Thymus (tissue), 11 donors: ENCODE measurements around the gene ISG15. TPM values are rescaled to one million over a fixed set of nuclear protein-coding genes. Genes with fewer than 3 reads are reported as not detected.

Source experiments
- DNase-seq, 9 donors: peaks; one replicate each; pipeline ENCODE4 v3.0.0-alpha.2; 2013; ENCODE audit warnings: low spot score in 9 of 9, low read depth in 6 of 9, missing footprints in 1 of 9
- H3K27ac ChIP-seq, 2 donors: one replicate each; pipeline ENCODE4 v1.5.1; 2013; ENCODE audit warnings: control low read depth in 1 of 2, low read depth in 1 of 2, low read length in 1 of 2, mild to moderate bottlenecking in 1 of 2, moderate library complexity in 1 of 2
- H3K27me3 ChIP-seq, 2 donors: one replicate each; pipeline ENCODE4 v1.5.1; 2013; ENCODE audit warnings: low read length in 1 of 2; ENCODE audit not compliant: control insufficient read depth in 2 of 2, insufficient read depth in 1 of 2
- H3K36me3 ChIP-seq, 2 donors: one replicate each; pipeline ENCODE4 v1.5.1; 2013; ENCODE audit warnings: low read length in 1 of 2, mild to moderate bottlenecking in 1 of 2, moderate library complexity in 1 of 2; ENCODE audit not compliant: control insufficient read depth in 2 of 2, insufficient read depth in 2 of 2
- H3K4me1 ChIP-seq, 2 donors: one replicate each; pipeline ENCODE4 v1.5.1; 2013; ENCODE audit warnings: low read length in 2 of 2; ENCODE audit not compliant: control insufficient read depth in 2 of 2, insufficient read depth in 2 of 2
- H3K4me3 ChIP-seq, 2 donors: one replicate each; pipeline ENCODE4 v1.5.1; 2013; ENCODE audit warnings: low read length in 2 of 2, control low read depth in 1 of 2, mild to moderate bottlenecking in 1 of 2
- H3K9me3 ChIP-seq, 2 donors: one replicate each; pipeline ENCODE4 v1.5.1; 2013; ENCODE audit warnings: low read length in 1 of 2, mild to moderate bottlenecking in 1 of 2; ENCODE audit not compliant: control insufficient read depth in 2 of 2, insufficient read depth in 1 of 2
- WGBS: extraction: QIAGEN DNeasy Blood & Tissue Kit; methylation state at CpG from one replicate; pipeline ENCODE4 v1.1.7; 2013; 5-methylcytosine and 5-hydroxymethylcytosine counted together
- polyA plus RNA-seq: library from polyadenylated mRNA; stranded (reverse); fragments of 200-250 nt; gene quantifications from one replicate; pipeline ENCODE4 v1.2.3, GENCODE V29; 2013
- total RNA-seq: library from RNA; stranded (reverse); fragments of 120-200 nt; gene quantifications from one replicate; pipeline ENCODE4 v1.2.4, GENCODE V29; 2013
- donor health status: healthy.

Gene ISG15
- total and polyA plus RNA-seq, 2 donors = 285 to 338 TPM

DNA sequence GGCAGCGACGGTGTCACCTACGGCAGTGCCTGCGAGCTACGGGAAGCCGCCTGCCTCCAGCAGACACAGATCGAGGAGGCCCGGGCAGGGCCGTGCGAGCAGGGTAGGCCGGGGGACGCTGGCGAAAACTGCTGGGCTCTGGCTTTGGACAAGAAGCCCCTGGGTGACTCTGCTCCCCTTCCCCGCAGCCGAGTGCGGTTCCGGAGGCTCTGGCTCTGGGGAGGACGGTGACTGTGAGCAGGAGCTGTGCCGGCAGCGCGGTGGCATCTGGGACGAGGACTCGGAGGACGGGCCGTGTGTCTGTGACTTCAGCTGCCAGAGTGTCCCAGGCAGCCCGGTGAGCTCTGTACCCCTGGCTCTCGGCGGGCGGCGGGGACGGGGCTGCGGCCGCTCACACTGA, 30.6 kb downstream of the ISG15 start:
- peaks cover 17 to 20% of the 10 kb centered on the region in 2 donors for H3K27me3 ChIP-seq
- H3K9me3 ChIP-seq = peaks cover 2 to 4% of the 10 kb centered on the region in 2 donors
- WGBS = 98% methylated on average over 33 of the region's 33 CpGs
- H3K4me3 ChIP-seq = no peak overlapping the region
- DNase-seq = no peak
- H3K4me1 ChIP-seq = peaks cover 11 to 17% of the 10 kb centered on the region in 2 donors
- H3K27ac ChIP-seq = no peak overlapping the region
- peaks cover 0 to 4% of the 10 kb centered on the region in 2 donors for H3K36me3 ChIP-seq

DNA sequence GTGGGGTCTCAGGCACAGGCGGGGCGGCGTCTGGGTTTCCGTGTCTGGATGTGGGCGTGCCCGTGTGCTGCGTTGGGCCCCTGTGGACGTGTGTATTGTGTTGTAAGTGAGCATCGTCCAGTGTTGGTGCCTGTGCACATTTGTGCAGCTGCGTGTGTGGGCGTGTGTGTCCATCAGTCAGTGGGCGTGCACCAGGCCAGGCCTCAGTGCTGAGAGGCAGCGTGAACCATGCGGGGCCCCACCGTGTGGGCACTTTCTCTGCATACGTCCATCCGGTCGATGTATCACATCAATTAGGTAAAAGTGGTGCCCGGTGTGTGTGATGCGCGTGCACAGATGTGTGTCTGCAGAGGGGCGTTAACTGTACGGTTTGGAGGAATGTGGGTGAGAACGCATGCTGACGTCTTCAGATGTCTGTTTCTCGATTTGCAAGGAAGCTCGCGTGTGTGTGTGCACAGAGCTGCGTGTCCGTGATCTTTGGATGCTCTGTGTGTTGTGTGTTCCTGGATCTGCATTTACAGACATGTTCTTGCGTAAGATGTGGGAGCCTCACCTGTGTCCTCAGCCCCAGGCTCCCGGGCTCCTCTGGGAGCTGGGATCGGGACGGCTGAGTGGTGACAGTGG, 31.3 kb downstream of the ISG15 start:
- H3K4me3 ChIP-seq = no peak overlapping the region
- H3K9me3 ChIP-seq = peaks cover 2 to 7% of the 10 kb centered on the region in 2 donors
- H3K4me1 ChIP-seq = peaks cover 10% of the 10 kb centered on the region in 2 donors
- no peak overlapping the region for H3K27ac ChIP-seq
- H3K36me3 ChIP-seq = peaks cover 0 to 4% of the 10 kb centered on the region in 2 donors
- no peak for DNase-seq
- 97% methylated on average over 34 of the region's 34 CpGs for WGBS
- peaks cover 10 to 13% of the 10 kb centered on the region in 2 donors for H3K27me3 ChIP-seq

DNA sequence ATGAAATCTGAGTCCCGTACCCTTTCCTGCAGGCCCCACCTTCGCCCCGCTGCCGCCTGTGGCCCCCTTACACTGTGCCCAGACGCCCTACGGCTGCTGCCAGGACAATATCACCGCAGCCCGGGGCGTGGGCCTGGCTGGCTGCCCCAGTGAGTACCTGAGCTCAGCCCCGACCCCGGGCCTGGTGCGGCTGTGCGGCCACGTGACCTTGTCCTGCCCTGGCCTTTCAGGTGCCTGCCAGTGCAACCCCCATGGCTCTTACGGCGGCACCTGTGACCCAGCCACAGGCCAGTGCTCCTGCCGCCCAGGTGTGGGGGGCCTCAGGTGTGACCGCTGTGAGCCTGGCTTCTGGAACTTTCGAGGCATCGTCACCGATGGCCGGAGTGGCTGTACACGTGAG, 31.8 kb downstream of the ISG15 start:
- H3K4me1 ChIP-seq = peaks cover 5% of the 10 kb centered on the region in 2 donors
- H3K27ac ChIP-seq = no peak overlapping the region
- no peak for DNase-seq
- no peak overlapping the region for H3K4me3 ChIP-seq
- H3K9me3 ChIP-seq = peaks cover 0 to 8% of the 10 kb centered on the region in 2 donors
- peaks cover 0 to 4% of the 10 kb centered on the region in 2 donors for H3K36me3 ChIP-seq
- 97% methylated on average over 23 of the region's 23 CpGs for WGBS
- peaks cover 4 to 8% of the 10 kb centered on the region in 2 donors for H3K27me3 ChIP-seq

DNA sequence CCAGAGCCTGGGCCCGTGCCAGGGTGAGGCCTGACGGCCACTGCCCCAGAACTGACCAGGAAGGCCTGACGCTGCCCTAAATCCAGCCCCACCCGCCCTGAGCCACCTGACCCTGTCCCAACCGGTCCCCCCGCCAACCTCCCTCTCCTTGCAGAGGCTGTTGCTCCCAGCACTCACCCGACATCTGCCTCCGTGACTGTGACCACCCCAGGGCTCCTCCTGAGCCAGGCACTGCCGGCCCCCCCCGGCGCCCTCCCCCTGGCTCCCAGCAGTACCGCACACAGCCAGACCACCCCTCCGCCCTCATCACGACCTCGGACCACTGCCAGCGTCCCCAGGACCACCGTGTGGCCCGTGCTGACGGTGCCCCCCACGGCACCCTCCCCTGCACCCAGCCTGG, 32.9 kb downstream of the ISG15 start:
- H3K4me3 ChIP-seq = no peak overlapping the region
- peaks cover 0 to 4% of the 10 kb centered on the region in 2 donors for H3K36me3 ChIP-seq
- 95% methylated on average over 20 of the region's 20 CpGs for whole genome bisulfite sequencing
- no peak overlapping the region for H3K27ac ChIP-seq
- H3K27me3 ChIP-seq = peaks cover 0 to 2% of the 10 kb centered on the region in 2 donors
- H3K4me1 ChIP-seq = no peaks in the 10 kb centered on the region
- no peak for DNase-seq
- H3K9me3 ChIP-seq = peaks cover 0 to 8% of the 10 kb centered on the region in 2 donors

DNA sequence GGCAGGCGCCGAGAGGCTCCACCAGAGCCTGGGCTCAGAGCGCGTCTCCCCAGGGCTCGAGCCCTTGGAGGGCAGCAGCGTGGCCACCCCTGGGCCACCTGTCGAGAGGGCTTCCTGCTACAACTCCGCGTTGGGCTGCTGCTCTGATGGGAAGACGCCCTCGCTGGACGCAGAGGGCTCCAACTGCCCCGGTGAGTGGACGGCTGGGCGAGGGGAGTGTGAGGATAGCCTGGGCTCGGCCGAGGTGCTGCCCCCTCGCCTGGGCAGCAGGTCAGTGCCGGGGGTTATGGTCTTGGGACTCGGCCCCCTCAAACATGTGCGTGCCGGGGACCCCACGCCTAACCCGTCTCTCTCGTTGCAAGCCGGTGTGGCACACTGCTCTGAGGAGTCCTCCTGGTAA, 33.5 kb downstream of the ISG15 start:
- Histone ChIP-seq H3K36me3 (peaks cover 0 to 4% of the 10 kb centered on the region in 2 donors), H3K9me3 (peaks cover 0 to 8% of the 10 kb centered on the region in 2 donors), H3K27ac (no peak overlapping the region), H3K4me3 (no peak overlapping the region), H3K27me3 (no peaks in the 10 kb centered on the region), H3K4me1 (no peaks in the 10 kb centered on the region)
- WGBS = 98% methylated on average over 26 of the region's 26 CpGs
- DNase-seq = no peak

DNA sequence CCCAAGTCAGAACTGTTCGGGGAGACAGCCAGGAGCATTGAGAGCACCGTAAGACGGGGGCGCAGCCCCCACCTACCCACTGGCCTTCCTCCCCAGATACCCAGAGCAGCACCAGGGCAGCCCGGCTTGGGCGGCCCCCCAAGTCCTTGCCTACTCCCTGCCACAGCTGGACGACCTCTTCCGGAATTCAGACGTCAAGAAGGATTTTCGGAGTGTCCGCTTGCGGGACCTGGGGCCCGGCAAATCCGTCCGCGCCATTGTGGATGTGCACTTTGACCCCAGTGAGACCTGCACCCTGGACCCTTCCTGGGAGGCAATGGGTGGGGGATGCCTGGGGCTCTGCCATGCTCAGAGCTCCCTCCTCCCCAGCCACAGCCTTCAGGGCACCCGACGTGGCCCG, 34.1 kb downstream of the ISG15 start:
- Histone ChIP-seq H3K36me3 (peaks cover 0 to 4% of the 10 kb centered on the region in 2 donors), H3K4me3 (no peak overlapping the region), H3K27ac (no peak overlapping the region), H3K9me3 (peaks cover 0 to 8% of the 10 kb centered on the region in 2 donors), H3K27me3 (no peaks in the 10 kb centered on the region), H3K4me1 (no peaks in the 10 kb centered on the region)
- 99% methylated on average over 19 of the region's 19 CpGs for WGBS
- DNase-seq = no peak

DNA sequence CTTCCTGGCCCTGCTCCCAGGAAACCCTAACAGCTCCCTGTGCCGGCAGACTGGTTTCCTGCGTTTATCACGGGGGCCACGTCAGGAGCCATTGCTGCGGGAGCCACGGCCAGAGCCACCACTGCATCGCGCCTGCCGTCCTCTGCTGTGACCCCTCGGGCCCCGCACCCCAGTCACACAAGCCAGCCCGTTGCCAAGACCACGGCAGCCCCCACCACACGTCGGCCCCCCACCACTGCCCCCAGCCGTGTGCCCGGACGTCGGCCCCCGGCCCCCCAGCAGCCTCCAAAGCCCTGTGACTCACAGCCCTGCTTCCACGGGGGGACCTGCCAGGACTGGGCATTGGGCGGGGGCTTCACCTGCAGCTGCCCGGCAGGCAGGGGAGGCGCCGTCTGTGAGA, 34.7 kb downstream of the ISG15 start:
- no peak overlapping the region for H3K27ac ChIP-seq
- H3K4me3 ChIP-seq = no peak overlapping the region
- H3K4me1 ChIP-seq = no peaks in the 10 kb centered on the region
- WGBS = 95% methylated on average over 25 of the region's 25 CpGs
- H3K27me3 ChIP-seq = no peaks in the 10 kb centered on the region
- H3K9me3 ChIP-seq = peaks cover 0 to 8% of the 10 kb centered on the region in 2 donors
- peaks cover 0 to 4% of the 10 kb centered on the region in 2 donors for H3K36me3 ChIP-seq
- DNase-seq = no peak

DNA sequence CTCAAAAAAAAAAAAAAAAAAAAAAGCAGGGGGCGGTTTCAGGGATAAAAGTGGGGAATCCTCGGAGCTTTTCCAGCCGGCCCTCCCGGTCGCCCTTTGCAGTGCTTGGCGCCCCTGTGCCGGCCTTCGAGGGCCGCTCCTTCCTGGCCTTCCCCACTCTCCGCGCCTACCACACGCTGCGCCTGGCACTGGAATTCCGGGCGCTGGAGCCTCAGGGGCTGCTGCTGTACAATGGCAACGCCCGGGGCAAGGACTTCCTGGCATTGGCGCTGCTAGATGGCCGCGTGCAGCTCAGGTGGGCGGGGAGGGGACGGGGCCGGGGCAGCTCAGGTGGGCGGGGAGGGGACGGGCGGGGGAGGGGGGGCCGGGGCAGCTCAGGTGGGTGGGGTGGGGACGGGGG, 35.5 kb downstream of the ISG15 start:
- DNase-seq = no peak
- peaks cover 0 to 8% of the 10 kb centered on the region in 2 donors for H3K9me3 ChIP-seq
- no peak overlapping the region for H3K4me3 ChIP-seq
- no peaks in the 10 kb centered on the region for H3K27me3 ChIP-seq
- no peaks in the 10 kb centered on the region for H3K4me1 ChIP-seq
- peaks cover 0 to 4% of the 10 kb centered on the region in 2 donors for H3K36me3 ChIP-seq
- WGBS = 91% methylated on average over 28 of the region's 28 CpGs
- no peak overlapping the region for H3K27ac ChIP-seq

DNA sequence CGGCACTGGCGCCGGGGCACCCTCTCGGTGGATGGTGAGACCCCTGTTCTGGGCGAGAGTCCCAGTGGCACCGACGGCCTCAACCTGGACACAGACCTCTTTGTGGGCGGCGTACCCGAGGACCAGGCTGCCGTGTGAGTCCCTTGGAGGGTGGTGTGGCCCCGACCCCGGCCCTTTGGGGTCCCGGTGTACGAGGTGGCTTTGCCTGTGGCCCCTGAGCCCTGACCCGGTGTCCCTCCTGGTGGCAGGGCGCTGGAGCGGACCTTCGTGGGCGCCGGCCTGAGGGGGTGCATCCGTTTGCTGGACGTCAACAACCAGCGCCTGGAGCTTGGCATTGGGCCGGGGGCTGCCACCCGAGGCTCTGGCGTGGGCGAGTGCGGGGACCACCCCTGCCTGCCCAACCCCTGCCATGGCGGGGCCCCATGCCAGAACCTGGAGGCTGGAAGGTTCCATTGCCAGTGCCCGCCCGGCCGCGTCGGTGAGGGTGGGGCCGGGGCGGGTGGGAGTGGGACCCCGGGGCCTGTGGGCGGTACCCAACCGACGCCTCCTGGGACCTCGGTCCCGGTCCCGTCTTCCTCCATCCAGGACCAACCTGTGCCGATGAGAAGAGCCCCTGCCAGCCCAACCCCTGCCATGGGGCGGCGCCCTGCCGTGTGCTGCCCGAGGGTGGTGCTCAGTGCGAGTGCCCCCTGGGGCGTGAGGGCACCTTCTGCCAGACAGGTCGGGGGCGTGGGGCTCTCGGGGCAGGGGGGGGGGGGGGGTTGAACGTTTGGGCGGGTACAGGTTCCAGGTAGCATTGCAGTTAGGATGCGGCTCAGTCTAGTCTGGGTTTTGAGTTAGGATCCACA, 36.2 kb downstream of the ISG15 start:
- DNase-seq = no peak
- H3K27ac ChIP-seq = no peak overlapping the region
- H3K9me3 ChIP-seq = peaks cover 0 to 8% of the 10 kb centered on the region in 2 donors
- no peak overlapping the region for H3K4me3 ChIP-seq
- peaks cover 0 to 4% of the 10 kb centered on the region in 2 donors for H3K36me3 ChIP-seq
- no peaks in the 10 kb centered on the region for H3K27me3 ChIP-seq
- 96% methylated on average over 57 of the region's 57 CpGs for WGBS
- no peaks in the 10 kb centered on the region for H3K4me1 ChIP-seq
